GM19395 (cell line): ENCODE measurements around the gene TNN.
"Not testable (repeated sequence)": the region's sequence is repeated elsewhere in the genome, so short reads cannot be mapped to it uniquely, and the experiment has no call there.

Experiments used
- ATAC-seq: cut with Tn5 transposase; IDR thresholded peaks from one replicate; pipeline ENCODE4 v1.9.1; 2021; ENCODE audit warnings: mild to moderate bottlenecking, moderate library complexity; ENCODE audit not compliant: unreplicated experiment

The TNN gene

DNA sequence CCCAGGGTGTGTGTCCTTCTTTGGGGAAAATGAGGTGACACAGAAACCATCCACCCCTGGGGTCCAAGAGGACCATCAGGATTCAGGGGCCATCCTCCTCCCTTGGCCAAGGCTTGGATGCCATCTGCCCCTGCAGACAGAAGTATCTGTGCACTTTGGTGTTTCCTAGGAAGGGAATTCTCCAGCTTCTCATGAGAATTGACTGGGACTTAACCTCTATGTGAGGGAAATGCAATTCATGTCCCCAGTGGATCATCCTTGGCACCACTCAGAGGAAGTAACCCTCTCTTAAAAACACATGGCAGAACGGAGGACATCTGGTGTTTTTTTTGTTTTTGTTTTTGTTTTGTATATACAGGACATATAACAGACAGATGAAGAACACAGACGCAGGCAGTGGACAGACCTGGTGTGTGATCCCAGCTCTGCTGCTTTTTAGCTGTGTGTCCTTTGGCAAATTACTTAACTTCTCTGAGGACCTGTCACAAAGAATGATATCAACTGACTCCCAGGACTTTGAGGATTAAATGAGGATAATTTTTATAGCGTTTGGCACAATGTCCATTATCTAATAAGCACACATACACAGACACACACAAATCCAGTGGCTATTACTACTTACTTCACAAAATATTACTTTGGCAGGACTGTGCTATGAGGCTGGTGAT is 3.8 kb downstream of the TNN start:
- ATAC-seq = no peak

GRCh38 chr1:175072099-175072951 is 4.7 kb downstream of the TNN start:
- ATAC-seq = peak; percentile 91

GRCh38 chr1:175073061-175073460 is 5.4 kb downstream of the TNN start:
- no peak for ATAC-seq

- no peak for ATAC-seq
Measured at GRCh38 chr1:175073633-175074032, 6.0 kb downstream of the TNN start.

DNA sequence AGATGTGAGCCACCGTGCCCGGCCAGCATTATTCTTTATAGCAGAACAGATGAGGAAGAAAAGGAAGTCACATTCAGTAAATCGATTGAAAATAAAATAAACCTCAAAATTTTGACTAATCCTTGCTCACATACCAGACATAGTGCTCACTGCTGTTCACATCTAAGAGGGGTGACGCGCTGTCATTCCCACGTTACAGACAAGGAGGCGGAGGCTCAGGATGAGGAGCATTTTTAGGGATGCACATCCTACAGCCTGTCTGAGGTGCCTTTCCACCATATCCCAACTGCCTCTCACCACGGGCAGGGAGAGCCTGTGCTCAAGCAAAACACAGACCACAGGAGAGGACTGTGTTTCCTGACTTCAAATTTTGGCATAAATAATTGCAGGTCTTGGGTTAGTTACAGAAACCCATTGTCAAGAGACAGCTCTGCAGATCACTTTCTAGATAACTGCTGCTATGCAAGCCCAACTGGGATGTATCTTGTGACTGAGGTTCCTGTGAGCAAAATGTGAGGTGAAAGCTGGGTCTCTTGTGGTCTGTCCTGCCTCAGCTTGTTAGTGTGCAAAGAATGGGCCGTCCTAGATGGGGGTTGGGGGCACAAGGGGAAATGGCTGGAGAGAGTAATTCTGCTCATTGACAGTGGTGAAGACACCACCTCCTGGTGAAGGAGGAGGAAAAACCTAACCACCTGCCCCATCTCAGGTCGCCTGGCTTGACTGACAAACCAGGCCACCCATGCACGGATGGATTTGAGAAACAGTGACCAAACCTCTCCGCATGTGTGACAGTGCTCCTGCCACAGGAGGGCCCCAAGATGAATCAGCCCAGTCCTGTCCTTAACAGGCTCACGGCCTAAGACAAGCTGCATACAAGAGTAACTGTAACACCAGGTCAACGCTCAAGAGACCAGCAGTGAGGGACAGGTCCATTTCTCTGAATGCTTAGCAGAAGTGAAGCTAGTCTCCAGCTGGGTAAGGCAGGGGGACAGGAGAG is 8.2 kb downstream of the TNN start:
- no peak for ATAC-seq

DNA sequence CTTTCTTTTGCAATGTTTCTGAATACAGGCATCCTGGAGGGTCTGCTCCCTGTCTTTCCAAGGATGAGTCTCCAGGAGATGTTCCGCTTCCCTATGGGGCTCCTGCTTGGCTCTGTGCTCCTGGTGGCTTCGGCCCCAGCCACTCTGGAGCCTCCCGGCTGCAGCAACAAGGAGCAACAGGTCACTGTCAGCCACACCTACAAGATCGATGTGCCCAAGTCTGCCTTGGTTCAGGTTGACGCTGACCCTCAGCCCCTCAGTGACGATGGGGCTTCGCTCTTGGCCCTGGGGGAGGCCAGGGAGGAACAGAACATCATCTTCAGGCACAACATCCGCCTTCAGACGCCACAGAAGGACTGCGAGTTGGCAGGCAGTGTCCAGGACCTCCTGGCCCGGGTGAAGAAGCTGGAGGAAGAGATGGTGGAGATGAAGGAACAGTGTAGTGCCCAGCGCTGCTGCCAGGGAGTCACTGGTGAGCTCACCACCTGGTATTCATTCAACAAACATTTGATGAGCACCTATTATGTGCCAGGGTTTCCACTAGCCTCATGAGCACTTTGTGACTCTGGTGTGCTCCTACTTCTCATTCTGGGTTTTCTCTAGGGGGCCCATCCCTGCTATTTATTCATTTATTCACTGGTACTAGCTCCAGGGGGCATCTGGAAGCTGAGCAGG is 9.9 kb downstream of the TNN start:
- no peak for ATAC-seq

DNA sequence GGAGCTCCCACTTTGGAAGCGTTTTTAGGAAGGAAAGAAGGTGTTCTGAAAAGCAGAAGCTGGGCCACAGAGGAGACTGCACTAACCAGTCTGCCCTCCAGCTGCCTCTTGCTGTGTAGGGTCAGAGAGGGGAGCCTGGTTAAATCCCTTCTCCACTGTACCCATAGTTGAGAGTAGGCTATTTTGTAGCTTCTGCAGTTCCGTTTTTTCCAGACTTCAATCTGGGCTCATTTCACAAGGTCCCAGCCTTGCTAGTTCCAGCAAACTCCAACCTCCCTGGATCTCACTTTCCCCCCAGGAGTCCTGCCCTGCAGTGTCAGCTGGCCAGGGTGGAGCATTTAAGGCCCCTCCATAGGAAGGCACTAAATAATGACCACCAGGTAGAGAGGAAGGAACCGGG is 11.0 kb downstream of the TNN start:
- ATAC-seq = no peak

- no peak for ATAC-seq
Measured at GRCh38 chr1:175079338-175079737, 11.7 kb downstream of the TNN start.

DNA sequence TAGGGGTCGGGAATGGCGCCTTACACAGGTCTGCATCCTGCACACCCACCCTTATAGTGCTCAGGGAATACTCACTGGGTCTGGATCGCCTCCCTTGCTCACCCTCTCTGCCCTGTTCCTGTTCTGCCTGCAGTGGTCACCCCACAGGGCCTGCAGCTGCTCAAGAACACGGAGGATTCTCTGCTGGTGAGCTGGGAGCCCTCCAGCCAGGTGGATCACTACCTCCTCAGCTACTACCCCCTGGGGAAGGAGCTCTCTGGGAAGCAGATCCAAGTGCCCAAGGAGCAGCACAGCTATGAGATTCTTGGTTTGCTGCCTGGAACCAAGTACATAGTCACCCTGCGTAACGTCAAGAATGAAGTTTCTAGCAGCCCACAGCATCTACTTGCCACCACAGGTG is 12.4 kb downstream of the TNN start:
- ATAC-seq = no peak

GRCh38 chr1:175081983-175082382 is 14.3 kb downstream of the TNN start:
- ATAC-seq = no peak

DNA sequence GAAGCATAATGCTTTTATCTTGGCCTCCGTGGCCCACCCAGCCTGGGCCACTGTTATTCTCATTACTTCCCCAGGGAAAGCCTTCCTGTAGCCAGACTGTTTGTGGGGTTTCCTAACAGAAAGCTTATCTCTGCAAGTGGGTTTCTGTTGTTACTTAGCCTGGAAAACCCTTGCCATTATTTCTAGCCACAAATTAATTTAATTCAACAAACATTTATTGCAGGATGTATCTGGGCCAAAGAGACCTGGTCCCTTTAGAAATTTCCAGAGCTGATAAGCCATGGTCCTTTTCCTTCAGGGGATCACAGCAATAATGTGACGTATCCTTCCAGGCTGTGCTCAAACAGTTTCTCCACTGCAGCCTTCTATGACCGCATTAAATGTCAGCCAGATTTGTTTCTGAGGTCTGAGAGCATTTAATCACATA is 20.9 kb downstream of the TNN start:
- ATAC-seq = no peak

DNA sequence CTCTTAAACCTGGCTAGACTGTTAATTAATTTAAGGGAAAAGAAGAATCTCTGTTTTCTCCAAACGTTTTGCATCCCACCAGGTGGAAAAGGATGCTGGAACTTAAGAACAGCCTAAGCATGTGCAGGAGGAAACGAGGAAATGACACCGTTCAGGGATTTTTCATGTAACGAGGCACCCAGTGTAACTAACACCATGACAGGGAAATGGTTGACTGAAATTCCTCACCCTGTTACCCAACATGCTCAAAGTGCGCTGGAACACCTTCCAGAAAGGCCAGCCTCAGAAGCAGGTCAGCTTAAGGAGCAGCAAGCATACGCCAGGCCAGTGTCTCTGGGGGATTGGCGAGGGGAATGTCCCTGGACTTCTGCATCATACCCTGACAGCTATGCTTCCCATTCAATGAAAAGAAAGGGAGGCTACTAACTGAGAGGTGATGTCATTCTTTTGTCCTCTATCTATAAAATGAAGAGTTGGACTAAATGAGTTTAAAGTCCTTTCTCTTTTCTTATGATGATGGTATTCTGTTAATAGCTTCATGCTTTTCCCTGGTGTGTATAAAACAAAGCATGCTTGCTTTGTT is 21.6 kb downstream of the TNN start:
- no peak for ATAC-seq

GRCh38 chr1:175090780-175091179 is 23.1 kb downstream of the TNN start:
- no peak for ATAC-seq

DNA sequence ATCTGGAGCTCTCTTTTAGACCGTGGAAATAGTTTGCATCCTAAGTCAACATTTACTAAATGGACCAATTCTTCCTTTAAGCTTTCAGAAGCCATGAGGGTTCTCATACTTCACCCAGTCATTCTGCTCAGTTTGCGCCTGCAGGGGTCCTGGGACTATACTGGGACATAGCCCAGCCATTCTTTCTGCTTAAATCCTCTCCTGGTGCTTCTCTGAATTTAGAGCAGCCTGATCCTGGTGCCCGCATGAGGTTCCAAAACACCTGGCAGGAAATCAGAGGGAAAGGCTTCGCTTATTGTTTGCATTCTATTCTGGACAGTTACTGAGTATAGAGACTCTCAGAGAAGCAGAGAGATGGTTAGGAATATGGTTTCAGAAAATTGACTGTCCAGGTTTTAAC is 27.0 kb downstream of the TNN start:
- no peak for ATAC-seq

DNA sequence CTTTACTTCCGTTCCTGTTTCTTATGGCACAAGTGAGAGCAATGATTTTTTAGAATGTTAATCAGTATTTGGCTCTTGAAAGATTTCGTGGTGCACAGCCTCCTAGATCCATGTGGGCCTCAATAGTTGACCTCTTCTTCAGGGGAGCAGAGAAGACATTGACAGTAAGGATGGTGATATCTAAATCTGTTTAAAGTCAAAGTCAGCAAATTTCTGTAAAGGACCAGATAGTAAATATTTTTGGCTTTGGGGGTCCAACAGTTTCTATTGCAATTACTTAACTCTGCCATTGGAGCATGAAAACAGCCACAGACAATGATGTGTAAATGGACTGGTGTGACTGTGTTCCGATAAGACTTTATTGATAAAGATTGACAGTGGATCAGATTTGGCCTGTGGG is 27.4 kb downstream of the TNN start:
- no peak for ATAC-seq

DNA sequence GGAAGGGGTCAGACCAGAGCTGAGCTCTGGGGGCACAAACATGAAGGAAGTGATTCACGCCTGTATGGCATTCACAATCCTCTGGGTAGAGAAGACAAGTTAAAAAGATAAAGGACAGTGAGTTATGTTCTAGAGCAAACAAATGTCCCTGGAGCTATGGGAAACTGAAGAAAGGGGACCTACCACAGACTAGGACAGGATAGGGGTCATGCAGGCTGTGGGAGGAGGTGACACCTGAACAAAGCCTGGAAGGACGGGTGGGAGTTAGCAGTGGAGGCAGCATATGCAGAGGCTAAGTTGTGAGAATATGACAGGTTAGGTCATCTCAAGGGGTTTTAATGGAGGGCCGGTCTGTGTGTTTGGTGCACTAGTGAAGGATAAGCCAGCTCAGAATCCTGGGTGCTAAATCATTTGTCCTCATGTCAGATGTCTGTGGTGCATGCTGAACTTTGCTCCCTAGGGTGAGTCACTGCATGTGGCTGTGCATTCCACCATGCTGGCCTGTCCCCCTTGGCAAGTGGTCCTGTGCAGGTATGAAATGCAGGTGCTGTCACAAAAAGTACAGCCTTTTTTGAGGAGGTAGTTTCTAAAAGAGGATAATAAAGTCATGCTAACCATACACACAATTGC is 28.5 kb downstream of the TNN start:
- no peak for ATAC-seq

DNA sequence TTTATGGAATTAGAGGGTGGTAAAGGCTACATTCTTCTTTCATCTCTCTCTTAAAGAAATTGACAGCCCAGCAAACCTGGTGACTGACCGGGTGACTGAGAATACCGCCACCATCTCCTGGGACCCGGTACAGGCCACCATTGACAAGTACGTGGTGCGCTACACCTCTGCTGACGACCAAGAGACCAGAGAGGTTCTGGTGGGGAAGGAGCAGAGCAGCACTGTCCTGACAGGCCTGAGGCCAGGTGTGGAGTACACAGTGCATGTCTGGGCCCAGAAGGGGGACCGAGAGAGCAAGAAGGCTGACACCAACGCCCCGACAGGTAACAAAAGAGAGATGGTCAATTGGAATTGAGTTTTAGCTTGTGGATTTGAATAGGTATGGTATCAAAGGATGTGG is 29.7 kb downstream of the TNN start:
- no peak for ATAC-seq

GRCh38 chr1:175099916-175100315 is 32.3 kb downstream of the TNN start:
- no peak for ATAC-seq

DNA sequence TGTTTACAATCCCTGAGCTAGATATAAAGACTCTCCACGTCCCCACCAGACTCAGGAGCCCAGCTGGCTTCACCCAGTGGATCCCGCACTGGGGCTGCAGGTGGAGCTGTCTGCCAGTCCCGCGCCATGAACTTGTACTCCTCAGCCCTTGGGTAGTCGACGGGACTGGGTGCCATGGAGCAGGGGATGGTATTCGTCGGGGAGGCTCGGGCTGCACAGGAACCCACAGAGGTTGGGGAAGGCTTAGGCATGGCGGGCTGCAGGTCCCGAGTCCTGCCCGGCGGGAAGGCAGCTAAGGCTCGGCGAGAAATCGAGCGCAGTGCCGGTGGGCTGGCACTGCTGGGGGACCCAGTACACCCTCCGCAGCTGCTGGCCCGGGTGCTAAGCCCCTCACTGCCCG is 34.5 kb downstream of the TNN start:
- ATAC-seq = not testable (repeated sequence)

DNA sequence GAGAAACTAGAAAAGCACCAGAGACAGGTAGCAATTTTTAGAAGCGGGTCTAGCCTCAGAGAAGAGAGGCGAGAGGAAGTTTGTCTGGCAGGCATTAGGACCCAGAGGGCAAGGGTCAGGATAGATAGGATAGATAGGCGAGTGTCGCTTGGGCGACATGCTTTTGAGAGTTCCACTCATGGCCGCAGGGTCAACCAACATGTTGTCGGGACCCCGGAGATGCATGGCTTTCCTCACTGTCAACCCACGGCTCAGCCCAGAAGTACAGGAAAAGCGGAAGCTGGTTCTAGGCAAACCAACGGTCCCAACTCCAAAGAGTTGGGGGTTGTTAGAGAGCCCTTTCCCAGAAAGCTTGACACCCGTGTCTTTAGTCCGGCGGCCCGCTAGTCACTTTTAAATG is 38.9 kb downstream of the TNN start:
- ATAC-seq = not testable (repeated sequence)
